NCI-H2081 treated with DMSO at 0.1 percent for 48 hours (cell line): ENCODE data around the gene ARRDC1.
"Not testable (repeated sequence)": the region's sequence is repeated elsewhere in the genome, so short reads cannot be mapped to it uniquely, and the experiment has no call there.

ENCODE experiments used
- DNase-seq: peaks from one replicate; lab custom pipeline; 2025; lab: John Stamatoyannopoulos, UW

Gene ARRDC1

GRCh38 chr9:137613259-137613658, 7.8 kb downstream of the ARRDC1 start:
- no peak for DNase-seq

- DNase-seq = no peak
Observed at GRCh38 chr9:137613738-137614523, 8.4 kb downstream of the ARRDC1 start.

- no peak for DNase-seq
Observed at GRCh38 chr9:137614631-137615386, 9.3 kb downstream of the ARRDC1 start.

- DNase-seq = no peak
Observed at GRCh38 chr9:137615387-137615871, 9.9 kb downstream of the ARRDC1 start.

- DNase-seq = no peak
Observed at GRCh38 chr9:137618105-137619067, 12.9 kb downstream of the ARRDC1 start, which contains the start of gene EHMT1. Gene EHMT1 (plus strand): TSS chr9:137619005. CDS start chr9:137619029, 24 bp downstream.

GRCh38 chr9:137619240-137620047, 14.0 kb downstream of the ARRDC1 start:
- DNase-seq = no peak

GRCh38 chr9:137620048-137620405, 14.5 kb downstream of the ARRDC1 start:
- DNase-seq = no peak

GRCh38 chr9:137620581-137620980, 15.1 kb downstream of the ARRDC1 start:
- no peak for DNase-seq

- no peak for DNase-seq
Observed at GRCh38 chr9:137621131-137621757, 15.8 kb downstream of the ARRDC1 start.

GRCh38 chr9:137622211-137622610, 16.7 kb downstream of the ARRDC1 start:
- DNase-seq = not testable (repeated sequence)

GRCh38 chr9:137626464-137626863, 21.0 kb downstream of the ARRDC1 start:
- no peak for DNase-seq

GRCh38 chr9:137627406-137627805, 21.9 kb downstream of the ARRDC1 start:
- DNase-seq = not testable (repeated sequence)

- no peak for DNase-seq
Observed at GRCh38 chr9:137630126-137630525, 24.6 kb downstream of the ARRDC1 start.

GRCh38 chr9:137630679-137631078, 25.2 kb downstream of the ARRDC1 start:
- no peak for DNase-seq

- DNase-seq = no peak
Observed at GRCh38 chr9:137631345-137632229, 26.1 kb downstream of the ARRDC1 start.

GRCh38 chr9:137632230-137633161, 27.0 kb downstream of the ARRDC1 start:
- DNase-seq = no peak

- no peak for DNase-seq
Observed at GRCh38 chr9:137634016-137634415, 28.5 kb downstream of the ARRDC1 start.

GRCh38 chr9:137638680-137639079, 33.2 kb downstream of the ARRDC1 start:
- no peak for DNase-seq
